Measurements from ENCODE around the gene URAD. TPM values are rescaled to one million over a fixed set of nuclear protein-coding genes. Genes with fewer than 3 reads are reported as not detected.

URAD gene
- total RNA-seq, 2 experiments from 2014 or later: not detected

- peaks cover 14% of the 10 kb centered on the region for H3K4me1 Mint-ChIP-seq (ENCODE audit: low read depth)
- peaks cover 64% of the 10 kb centered on the region for H3K27me3 Mint-ChIP-seq
- POLR2A ChIA-PET: interaction anchor here (1.0 to 1.7 kb wide), 3 partner anchors 26 to 126 kb away, joined by 4 to 5 read pairs (median 4); no protein-coding TSS in a partner anchor
- H3K9me3 Mint-ChIP-seq: peaks cover 4% of the 10 kb centered on the region
- H3K4me3 Mint-ChIP-seq: peak overlapping the region; percentile 69
- TF ChIP-seq, protein P1, sequence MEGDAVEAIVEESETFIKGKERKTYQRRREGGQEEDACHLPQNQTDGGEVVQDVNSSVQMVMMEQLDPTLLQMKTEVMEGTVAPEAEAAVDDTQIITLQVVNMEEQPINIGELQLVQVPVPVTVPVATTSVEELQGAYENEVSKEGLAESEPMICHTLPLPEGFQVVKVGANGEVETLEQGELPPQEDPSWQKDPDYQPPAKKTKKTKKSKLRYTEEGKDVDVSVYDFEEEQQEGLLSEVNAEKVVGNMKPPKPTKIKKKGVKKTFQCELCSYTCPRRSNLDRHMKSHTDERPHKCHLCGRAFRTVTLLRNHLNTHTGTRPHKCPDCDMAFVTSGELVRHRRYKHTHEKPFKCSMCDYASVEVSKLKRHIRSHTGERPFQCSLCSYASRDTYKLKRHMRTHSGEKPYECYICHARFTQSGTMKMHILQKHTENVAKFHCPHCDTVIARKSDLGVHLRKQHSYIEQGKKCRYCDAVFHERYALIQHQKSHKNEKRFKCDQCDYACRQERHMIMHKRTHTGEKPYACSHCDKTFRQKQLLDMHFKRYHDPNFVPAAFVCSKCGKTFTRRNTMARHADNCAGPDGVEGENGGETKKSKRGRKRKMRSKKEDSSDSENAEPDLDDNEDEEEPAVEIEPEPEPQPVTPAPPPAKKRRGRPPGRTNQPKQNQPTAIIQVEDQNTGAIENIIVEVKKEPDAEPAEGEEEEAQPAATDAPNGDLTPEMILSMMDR (IDR thresholded peaks at IDR 0.05): peak; percentile 90
- intact Hi-C loops (cut with micrococcal nuclease): loop anchor here (5.0 to 10.0 kb wide), 2 partner anchors 89 to 122 kb away; no protein-coding TSS in a partner anchor
- no peak overlapping the region for H3K27ac Mint-ChIP-seq
- CTCF ChIA-PET: interaction anchor here (0.5 to 6.4 kb wide), 48 partner anchors 8 to 592 kb away, joined by 3 to 200 read pairs (median 4); partner anchors contain the start of genes CDX2 and PDX1
- peak; percentile 71 for DNase-seq
- ATAC-seq: peak; percentile 92
- no peaks in the 10 kb centered on the region for H3K36me3 Mint-ChIP-seq (ENCODE audit: low read depth)
These were observed 34.7 kb downstream of the URAD start for GRCh38 chr13:27953676-27954405.

DNA sequence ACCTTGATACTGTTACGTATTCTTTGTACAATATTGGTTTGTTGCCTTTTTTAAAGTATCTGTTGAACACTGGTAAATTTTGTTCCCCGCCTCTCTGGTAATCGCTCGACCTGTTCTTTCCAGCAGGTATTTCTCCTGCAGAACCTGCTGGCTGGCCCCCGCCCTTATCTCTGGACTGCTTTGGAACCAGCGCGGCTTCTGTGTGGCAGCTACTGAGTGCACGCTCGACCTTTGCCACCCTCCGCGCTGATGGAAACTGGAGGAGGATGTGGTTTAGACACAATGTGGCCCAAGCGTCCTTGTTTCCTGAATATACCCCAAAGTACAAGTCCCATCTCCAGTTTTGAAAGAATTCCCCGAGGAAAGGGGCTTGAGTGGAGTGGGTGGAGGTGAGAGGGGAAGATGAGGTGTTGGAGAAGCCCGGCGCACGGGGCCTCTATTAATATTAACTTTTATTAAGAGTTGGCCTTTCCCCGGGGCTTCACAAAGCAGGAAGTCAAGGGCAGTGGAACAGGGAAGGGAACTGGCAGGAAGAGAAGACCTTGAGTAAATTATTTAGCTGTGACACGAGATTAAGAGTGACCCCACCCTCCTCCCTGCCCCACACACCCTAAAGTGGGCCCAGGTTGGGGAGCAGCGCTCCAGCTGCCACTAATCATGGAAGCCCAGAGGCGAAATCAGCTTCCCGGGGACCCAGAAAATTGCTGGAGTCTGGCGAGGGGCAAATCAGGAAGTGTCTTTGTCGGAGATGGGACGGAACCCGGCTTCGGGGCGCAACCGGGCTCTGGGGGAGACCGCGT lies 35.4 kb downstream of the URAD start:
- Mint-ChIP-seq H3K27ac (no peak overlapping the region), H3K27me3 (peaks cover 59% of the 10 kb centered on the region), H3K4me3 (peak overlapping the region; percentile 31), H3K9me3 (peaks cover 4% of the 10 kb centered on the region), H3K36me3 (ENCODE audit: low read depth) (no peaks in the 10 kb centered on the region), H3K4me1 (ENCODE audit: low read depth) (peaks cover 14% of the 10 kb centered on the region)
- TF ChIP-seq, protein P1 (IDR thresholded peaks at IDR 0.05): no peak
- ChIA-PET CTCF (interaction anchor here (0.7 to 6.4 kb wide), 41 partner anchors 10 to 591 kb away, joined by 3 to 200 read pairs (median 5); partner anchors contain the start of genes CDX2 and PDX1), POLR2A (interaction anchor here (1.0 to 1.7 kb wide), 3 partner anchors 25 to 125 kb away, joined by 4 to 5 read pairs (median 4); no protein-coding TSS in a partner anchor)
- DNase-seq (peak; percentile 33), ATAC-seq (no peak)
- intact Hi-C loops (cut with micrococcal nuclease): loop anchor here (5.0 to 10.0 kb wide), 2 partner anchors 88 to 121 kb away; no protein-coding TSS in a partner anchor

DNA sequence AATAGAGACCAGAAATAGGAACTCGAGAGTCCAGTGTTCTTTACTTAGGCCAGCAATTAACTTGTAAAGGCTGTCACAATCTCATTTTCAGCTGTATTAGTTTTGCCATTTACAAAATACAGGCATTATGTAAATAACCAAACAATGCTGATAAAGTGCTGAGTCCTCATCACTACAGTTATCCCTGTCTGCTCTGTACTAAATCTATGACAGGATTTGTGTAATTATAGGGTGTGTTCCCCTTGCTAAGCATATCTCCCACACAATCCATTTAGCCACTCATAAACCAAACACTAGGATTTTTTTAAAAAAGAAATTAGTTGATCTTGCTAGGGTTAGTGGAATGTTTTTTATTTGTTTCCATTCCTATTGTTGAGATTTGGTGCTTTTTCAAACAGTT lies 45.5 kb downstream of the URAD start:
- no peak overlapping the region for H3K4me3 Mint-ChIP-seq
- CTCF ChIA-PET: interaction anchor here (0.6 to 3.0 kb wide), 5 partner anchors 9 to 116 kb away, joined by 3 to 20 read pairs (median 3); no protein-coding TSS in a partner anchor
- TF ChIP-seq, protein P1 (IDR thresholded peaks at IDR 0.05): no peak
- DNase-seq (no peak), ATAC-seq (no peak)
- peaks cover 19% of the 10 kb centered on the region for H3K27me3 Mint-ChIP-seq
- H3K4me1 Mint-ChIP-seq (ENCODE audit: low read depth): no peaks in the 10 kb centered on the region
- peaks cover 5% of the 10 kb centered on the region for H3K9me3 Mint-ChIP-seq
- no peak overlapping the region for H3K27ac Mint-ChIP-seq
- no peaks in the 10 kb centered on the region for H3K36me3 Mint-ChIP-seq (ENCODE audit: low read depth)
- intact Hi-C loops (cut with micrococcal nuclease): no loop called here
- POLR2A ChIA-PET: interaction anchor here (0.6 kb wide), 1 partner anchor 744 kb away, joined by 3 read pairs; no protein-coding TSS in a partner anchor

DNA sequence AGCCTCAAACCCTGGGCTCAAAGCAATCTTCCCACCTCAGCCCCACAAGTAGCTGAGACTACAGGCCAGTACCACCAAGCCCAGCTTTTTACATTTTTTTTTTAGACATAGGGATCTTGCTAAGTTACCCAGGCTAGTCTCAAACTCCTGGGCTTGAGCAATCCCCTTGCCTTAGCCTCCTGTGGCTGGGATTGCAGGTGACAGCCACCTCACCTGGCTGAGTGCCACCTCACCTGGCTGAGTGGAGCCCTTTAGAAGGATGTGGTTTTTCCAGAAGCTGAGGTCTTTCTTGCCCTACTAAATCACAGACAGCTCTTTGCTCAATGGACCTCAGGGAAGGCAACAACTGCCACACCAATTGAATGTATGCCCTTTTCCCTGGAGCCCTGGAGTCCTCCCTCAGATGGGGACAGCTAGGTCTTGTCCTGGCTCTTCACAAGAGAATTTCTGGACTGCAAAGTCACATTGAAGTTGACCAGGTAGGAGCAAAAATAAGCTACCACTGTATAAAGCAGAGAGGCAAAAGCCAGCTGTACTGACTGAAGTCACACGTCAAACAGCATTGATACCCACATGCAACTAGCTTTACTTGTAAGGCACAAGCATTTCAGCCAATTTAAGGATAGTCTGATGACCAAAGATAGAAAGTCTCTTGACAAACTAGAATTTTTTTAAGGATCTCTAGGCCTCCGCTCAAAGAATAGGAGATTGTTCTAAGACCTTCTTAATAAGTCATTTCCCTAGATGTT lies 54.7 kb downstream of the URAD start:
- POLR2A ChIA-PET: no interaction called here
- Mint-ChIP-seq H3K9me3 (no peaks in the 10 kb centered on the region), H3K27me3 (peaks cover 30% of the 10 kb centered on the region), H3K4me3 (no peak overlapping the region), H3K36me3 (ENCODE audit: low read depth) (no peaks in the 10 kb centered on the region), H3K27ac (no peak overlapping the region), H3K4me1 (ENCODE audit: low read depth) (no peaks in the 10 kb centered on the region)
- no peak for DNase-seq
- intact Hi-C loops (cut with micrococcal nuclease): no loop called here
- CTCF ChIA-PET: interaction anchor here (0.7 to 1.5 kb wide), 7 partner anchors 9 to 573 kb away, joined by 3 to 11 read pairs (median 3); no protein-coding TSS in a partner anchor
- TF ChIP-seq, protein P1 (IDR thresholded peaks at IDR 0.05): no peak
- no peak for ATAC-seq
